ENCODE measurements around the gene RNF4. TPM values are rescaled to one million over a fixed set of nuclear protein-coding genes. Genes with fewer than 3 reads are reported as not detected.
A peak's percentile ranks its signal among the peaks of the same experiment; 100 is the strongest.
"Not testable (repeated sequence)": the region's sequence is repeated elsewhere in the genome, so short reads cannot be mapped to it uniquely, and the experiment has no call there.

The RNF4 gene
- total RNA-seq, 2 donors from 2014 or later = 102 to 117 TPM

GRCh38 chr4:2429945-2430757, 38.8 kb upstream of the RNF4 start:
- H3K27me3 Mint-ChIP-seq; H3K4me3 Mint-ChIP-seq; DNase-seq; H3K36me3 Mint-ChIP-seq (ENCODE audit: low read depth); H3K9me3 ChIP-seq (ENCODE audit: control insufficient read depth, low read length, poor library complexity, severe bottlenecking); H3K27ac Mint-ChIP-seq; H3K4me1 Mint-ChIP-seq; ATAC-seq: not testable (repeated sequence)

GRCh38 chr4:2432004-2432403, 36.9 kb upstream of the RNF4 start:
- no peak overlapping the region for H3K27ac Mint-ChIP-seq
- DNase-seq (no peak), ATAC-seq (no peak)
- H3K36me3 Mint-ChIP-seq (ENCODE audit: low read depth) = no peaks in the 10 kb centered on the region
- H3K4me1 Mint-ChIP-seq = peaks cover 4% of the 10 kb centered on the region
- no peaks in the 10 kb centered on the region for H3K9me3 ChIP-seq (ENCODE audit: control insufficient read depth, low read length, poor library complexity, severe bottlenecking)
- peaks cover 7% of the 10 kb centered on the region for H3K27me3 Mint-ChIP-seq
- H3K4me3 Mint-ChIP-seq = no peak overlapping the region

- ATAC-seq = no peak
- peaks cover 7% of the 10 kb centered on the region for H3K27me3 Mint-ChIP-seq
Observed at GRCh38 chr4:2432991-2433530, 35.8 kb upstream of the RNF4 start.

GRCh38 chr4:2433609-2434350, 35.1 kb upstream of the RNF4 start:
- H3K36me3 Mint-ChIP-seq (ENCODE audit: low read depth) = no peaks in the 10 kb centered on the region
- no peaks in the 10 kb centered on the region for H3K9me3 ChIP-seq (ENCODE audit: control insufficient read depth, low read length, poor library complexity, severe bottlenecking)
- peaks cover 4% of the 10 kb centered on the region for H3K4me1 Mint-ChIP-seq
- H3K4me3 Mint-ChIP-seq = no peak overlapping the region
- DNase-seq (no peak), ATAC-seq (no peak)
- H3K27ac Mint-ChIP-seq = no peak overlapping the region
- peaks cover 4% of the 10 kb centered on the region for H3K27me3 Mint-ChIP-seq

More at GRCh38 chr4:2432991-2433530, 35.8 kb upstream of the RNF4 start:
- no peak overlapping the region for H3K27ac Mint-ChIP-seq
- H3K4me1 Mint-ChIP-seq = peaks cover 4% of the 10 kb centered on the region
- no peak overlapping the region for H3K4me3 Mint-ChIP-seq
- H3K36me3 Mint-ChIP-seq (ENCODE audit: low read depth) = no peaks in the 10 kb centered on the region
- no peak for DNase-seq
- H3K9me3 ChIP-seq (ENCODE audit: control insufficient read depth, low read length, poor library complexity, severe bottlenecking) = no peaks in the 10 kb centered on the region

GRCh38 chr4:2434420-2434819, 34.5 kb upstream of the RNF4 start:
- DNase-seq (no peak), ATAC-seq (no peak)
- H3K9me3 ChIP-seq (ENCODE audit: control insufficient read depth, low read length, poor library complexity, severe bottlenecking) = no peaks in the 10 kb centered on the region
- Mint-ChIP-seq H3K27ac (no peak overlapping the region), H3K4me1 (peaks cover 4% of the 10 kb centered on the region), H3K27me3 (no peaks in the 10 kb centered on the region), H3K4me3 (no peak overlapping the region), H3K36me3 (ENCODE audit: low read depth) (no peaks in the 10 kb centered on the region)

- H3K27me3 Mint-ChIP-seq = no peaks in the 10 kb centered on the region
- no peak overlapping the region for H3K27ac Mint-ChIP-seq
- no peak for ATAC-seq
- H3K4me3 Mint-ChIP-seq = no peak overlapping the region
- DNase-seq = no peak
- H3K4me1 Mint-ChIP-seq = peaks cover 4% of the 10 kb centered on the region
- no peaks in the 10 kb centered on the region for H3K9me3 ChIP-seq (ENCODE audit: control insufficient read depth, low read length, poor library complexity, severe bottlenecking)
- H3K36me3 Mint-ChIP-seq (ENCODE audit: low read depth) = no peaks in the 10 kb centered on the region
Observed at GRCh38 chr4:2436301-2436700, 32.6 kb upstream of the RNF4 start.

GRCh38 chr4:2436761-2437474, 32.0 kb upstream of the RNF4 start:
- DNase-seq (no peak), ATAC-seq (no peak)
- H3K4me3 Mint-ChIP-seq = no peak overlapping the region
- no peaks in the 10 kb centered on the region for H3K36me3 Mint-ChIP-seq (ENCODE audit: low read depth)
- no peaks in the 10 kb centered on the region for H3K9me3 ChIP-seq (ENCODE audit: control insufficient read depth, low read length, poor library complexity, severe bottlenecking)
- H3K27ac Mint-ChIP-seq = no peak overlapping the region
- no peaks in the 10 kb centered on the region for H3K27me3 Mint-ChIP-seq
- peaks cover 7% of the 10 kb centered on the region for H3K4me1 Mint-ChIP-seq

- H3K36me3 Mint-ChIP-seq (ENCODE audit: low read depth) = no peaks in the 10 kb centered on the region
Observed at GRCh38 chr4:2437475-2438215, 31.3 kb upstream of the RNF4 start.

GRCh38 chr4:2438822-2439718, 29.8 kb upstream of the RNF4 start:
- Mint-ChIP-seq H3K4me1 (peaks cover 3% of the 10 kb centered on the region), H3K36me3 (ENCODE audit: low read depth) (no peaks in the 10 kb centered on the region), H3K27ac (no peak overlapping the region), H3K4me3 (no peak overlapping the region), H3K27me3 (no peaks in the 10 kb centered on the region)
- no peak for ATAC-seq
- no peaks in the 10 kb centered on the region for H3K9me3 ChIP-seq (ENCODE audit: control insufficient read depth, low read length, poor library complexity, severe bottlenecking)
- no peak for DNase-seq

More at GRCh38 chr4:2437475-2438215, 31.3 kb upstream of the RNF4 start:
- Mint-ChIP-seq H3K4me3 (no peak overlapping the region), H3K27me3 (no peaks in the 10 kb centered on the region), H3K27ac (no peak overlapping the region), H3K4me1 (peaks cover 7% of the 10 kb centered on the region)
- no peaks in the 10 kb centered on the region for H3K9me3 ChIP-seq (ENCODE audit: control insufficient read depth, low read length, poor library complexity, severe bottlenecking)
- ATAC-seq (no peak), DNase-seq (no peak)

- peak; percentile 52 to 65 (median 56) for DNase-seq
- no peaks in the 10 kb centered on the region for H3K9me3 ChIP-seq (ENCODE audit: control insufficient read depth, low read length, poor library complexity, severe bottlenecking)
- Mint-ChIP-seq H3K4me3 (no peak overlapping the region), H3K4me1 (peaks cover 3% of the 10 kb centered on the region), H3K27me3 (no peaks in the 10 kb centered on the region), H3K36me3 (ENCODE audit: low read depth) (no peaks in the 10 kb centered on the region), H3K27ac (no peak overlapping the region)
- ATAC-seq = peak; percentile 99
Observed at GRCh38 chr4:2441393-2442174, 27.3 kb upstream of the RNF4 start.

- no peak overlapping the region for H3K4me3 Mint-ChIP-seq
- no peaks in the 10 kb centered on the region for H3K9me3 ChIP-seq (ENCODE audit: control insufficient read depth, low read length, poor library complexity, severe bottlenecking)
- peaks cover 3% of the 10 kb centered on the region for H3K4me1 Mint-ChIP-seq
- no peaks in the 10 kb centered on the region for H3K36me3 Mint-ChIP-seq (ENCODE audit: low read depth)
- ATAC-seq (no peak), DNase-seq (no peak)
- H3K27me3 Mint-ChIP-seq = no peaks in the 10 kb centered on the region
- H3K27ac Mint-ChIP-seq = no peak overlapping the region
Observed at GRCh38 chr4:2442175-2442993, 26.5 kb upstream of the RNF4 start.

Measured in T-helper 17 cell (primary cell).